ENCODE results near the gene ANO10. TPM values are rescaled to one million over a fixed set of nuclear protein-coding genes. Genes with fewer than 3 reads are reported as not detected.

Gene ANO10
- total and polyA plus RNA-seq, 2 of the 8 experiments (the other 6 are each of a cell fraction or from before 2014, with no cell fraction given), result 38.0 to 53.2 TPM

DNA sequence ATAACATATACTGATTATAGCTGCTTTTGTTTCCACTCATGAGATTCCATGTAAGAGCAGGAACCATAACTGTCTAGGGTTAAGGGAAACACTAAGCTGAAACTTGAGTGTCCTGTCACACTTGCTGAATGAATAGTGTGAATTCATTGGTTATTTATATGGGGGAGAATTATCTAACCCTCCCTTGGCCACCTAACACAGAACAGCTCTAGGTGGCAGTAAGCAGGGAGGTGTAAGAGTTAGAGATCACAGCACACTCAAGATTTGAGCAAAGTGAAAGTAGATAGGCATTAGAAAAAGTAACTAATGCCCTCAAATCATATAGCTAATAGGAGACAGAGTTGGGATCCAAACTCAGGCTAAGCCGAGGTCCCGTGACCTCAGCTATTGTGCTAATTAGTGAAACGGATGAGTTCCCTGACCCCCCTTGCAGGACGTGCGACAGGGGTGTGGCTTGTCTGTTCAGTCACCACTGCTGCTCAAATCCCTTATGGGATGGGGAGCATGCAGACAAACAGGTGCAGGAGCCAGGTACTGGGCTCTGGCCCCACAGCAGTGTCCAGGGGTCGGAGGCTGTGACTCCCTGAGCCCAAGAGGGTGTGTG, 27.7 kb upstream of the ANO10 start (continued):
- TF ChIP-seq TAF7 (optimal IDR thresholded peaks at IDR 0.05; ENCODE audit: borderline replicate concordance, low read depth, low read length) (no peak), FOSL1 (IDR thresholded peaks at IDR 0.05; ENCODE audit: insufficient read depth, low read depth, low read length) (no peak)

Measured in H1 (cell line).